ENCODE results near the gene MOCS1.

MOCS1 gene

GRCh38 chr6:39924283-39924682 lies 10.0 kb downstream of the MOCS1 start:
- DNase-seq (ENCODE audit: low spot score), result no peak

- DNase-seq (ENCODE audit: low spot score), result no peak
Measured at GRCh38 chr6:39923861-39924260, 10.4 kb downstream of the MOCS1 start.

GRCh38 chr6:39923394-39923793 lies 10.9 kb downstream of the MOCS1 start:
- DNase-seq (ENCODE audit: low spot score), result peak; percentile 37

GRCh38 chr6:39922821-39923220 lies 11.4 kb downstream of the MOCS1 start:
- DNase-seq (ENCODE audit: low spot score), result no peak

GRCh38 chr6:39920157-39920556 lies 14.1 kb downstream of the MOCS1 start:
- no peak for DNase-seq (ENCODE audit: low spot score)

- DNase-seq (ENCODE audit: low spot score), result no peak
Measured at GRCh38 chr6:39918831-39919230, 15.4 kb downstream of the MOCS1 start.

- no peak for DNase-seq (ENCODE audit: low spot score)
Measured at GRCh38 chr6:39917981-39918380, 16.3 kb downstream of the MOCS1 start.

GRCh38 chr6:39917329-39917728 lies 16.9 kb downstream of the MOCS1 start:
- DNase-seq (ENCODE audit: low spot score), result no peak

- DNase-seq (ENCODE audit: low spot score), result no peak
Measured at GRCh38 chr6:39915866-39916265, 18.4 kb downstream of the MOCS1 start.

GRCh38 chr6:39914239-39914638 lies 20.0 kb downstream of the MOCS1 start:
- DNase-seq (ENCODE audit: low spot score), result no peak

- no peak for DNase-seq (ENCODE audit: low spot score)
Measured at GRCh38 chr6:39913391-39913916, 20.8 kb downstream of the MOCS1 start.

GRCh38 chr6:39912446-39912845 lies 21.8 kb downstream of the MOCS1 start:
- no peak for DNase-seq (ENCODE audit: low spot score)

- DNase-seq (ENCODE audit: low spot score), result no peak
Measured at GRCh38 chr6:39911513-39912125, 22.6 kb downstream of the MOCS1 start.

- no peak for DNase-seq (ENCODE audit: low spot score)
Measured at GRCh38 chr6:39910744-39911143, 23.5 kb downstream of the MOCS1 start.

GRCh38 chr6:39910164-39910563 lies 24.1 kb downstream of the MOCS1 start:
- no peak for DNase-seq (ENCODE audit: low spot score)

- DNase-seq (ENCODE audit: low spot score), result no peak
Measured at GRCh38 chr6:39909701-39910100, 24.6 kb downstream of the MOCS1 start.

- DNase-seq (ENCODE audit: low spot score), result no peak
Measured at GRCh38 chr6:39908838-39909583, 25.3 kb downstream of the MOCS1 start.

GRCh38 chr6:39907871-39908575 lies 26.2 kb downstream of the MOCS1 start:
- DNase-seq (ENCODE audit: low spot score), result no peak

GRCh38 chr6:39906318-39906761 lies 27.9 kb downstream of the MOCS1 start:
- DNase-seq (ENCODE audit: low spot score), result no peak

- no peak for DNase-seq (ENCODE audit: low spot score)
Measured at GRCh38 chr6:39905640-39905975, 28.7 kb downstream of the MOCS1 start.

- no peak for DNase-seq (ENCODE audit: low spot score)
Measured at GRCh38 chr6:39904946-39905639, 29.2 kb downstream of the MOCS1 start.

GRCh38 chr6:39903656-39904055 lies 30.6 kb downstream of the MOCS1 start:
- DNase-seq (ENCODE audit: low spot score), result no peak
